H9 (cell line): ENCODE data around the gene CDADC1. TPM values are rescaled to one million over a fixed set of nuclear protein-coding genes. Genes with fewer than 3 reads are reported as not detected.
A peak's percentile ranks its signal among the peaks of the same experiment; 100 is the strongest.

Experiments
- DNase-seq: peaks from one replicate; pipeline ENCODE4 v3.0.0-alpha.2; 2017
- H2AFZ ChIP-seq: one replicate; pipeline ENCODE4 v1.6.1; 2013; ENCODE audit warnings: mild to moderate bottlenecking, low read length, control low read depth, moderate library complexity
- H2AK5ac ChIP-seq: 2 replicates; pipeline ENCODE4 v1.6.1; 2013; ENCODE audit warnings: low read length, control low read depth, mixed read lengths; ENCODE audit not compliant: insufficient read length
- H2BK120ac ChIP-seq: one replicate; pipeline ENCODE4 v1.6.1; 2013; ENCODE audit warnings: low read depth, mild to moderate bottlenecking, low read length, control low read depth, inconsistent platforms; ENCODE audit not compliant: poor library complexity, severe bottlenecking
- H2BK12ac ChIP-seq: 2 replicates; pipeline ENCODE4 v1.6.1; 2013; ENCODE audit warnings: low read length, control low read depth, mixed read lengths, low read depth; ENCODE audit not compliant: insufficient read length
- H2BK15ac ChIP-seq: 2 replicates; pipeline ENCODE4 v1.6.1; 2013; ENCODE audit warnings: low read depth, low read length, control low read depth
- H2BK20ac ChIP-seq: one replicate; pipeline ENCODE4 v1.6.1; 2013; ENCODE audit warnings: low read depth, mild to moderate bottlenecking, low read length, control low read depth, inconsistent platforms; ENCODE audit not compliant: poor library complexity, severe bottlenecking
- H2BK5ac ChIP-seq: 2 replicates; pipeline ENCODE4 v1.6.1; 2013; ENCODE audit warnings: low read length, control low read depth, mixed read lengths; ENCODE audit not compliant: insufficient read length
- H3K14ac ChIP-seq: 2 replicates; pipeline ENCODE4 v1.6.1; 2013; ENCODE audit warnings: low read length, control low read depth; ENCODE audit not compliant: insufficient read depth
- H3K18ac ChIP-seq: 2 replicates; pipeline ENCODE4 v1.6.1; 2013; ENCODE audit warnings: low read depth, mild to moderate bottlenecking, mixed read lengths, low read length, control low read depth; ENCODE audit not compliant: insufficient read length
- H3K23ac ChIP-seq: 2 replicates; pipeline ENCODE4 v1.6.1; 2013; ENCODE audit warnings: low read length, control low read depth, mixed read lengths, low read depth; ENCODE audit not compliant: insufficient read length
- H3K23me2 ChIP-seq: 2 replicates; pipeline ENCODE4 v1.6.1; 2013; ENCODE audit warnings: low read depth, mild to moderate bottlenecking, mixed read lengths, low read length, control low read depth; ENCODE audit not compliant: insufficient read length, poor library complexity, severe bottlenecking
- H3K27ac ChIP-seq: 2 replicates; pipeline ENCODE4 v1.5.1; 2013; ENCODE audit warnings: low read length, control low read depth, mixed read lengths, low read depth; ENCODE audit not compliant: insufficient read length
- H3K27me3 ChIP-seq: 2 replicates; pipeline ENCODE4 v1.6.1; 2013; ENCODE audit warnings: low read length, control low read depth, inconsistent platforms; ENCODE audit not compliant: insufficient read depth
- H3K4ac ChIP-seq: 2 replicates; pipeline ENCODE4 v1.6.1; 2013; ENCODE audit warnings: low read depth, mild to moderate bottlenecking, control low read depth, inconsistent platforms, low read length, moderate library complexity
- H3K4me1 ChIP-seq: 2 replicates; pipeline ENCODE4 v1.6.1; 2013; ENCODE audit warnings: low read length, control low read depth, inconsistent platforms; ENCODE audit not compliant: insufficient read depth
- H3K4me2 ChIP-seq: 2 replicates; pipeline ENCODE4 v1.6.1; 2013; ENCODE audit warnings: low read length, control low read depth, mixed read lengths; ENCODE audit not compliant: insufficient read length, insufficient read depth
- H3K56ac ChIP-seq: 2 replicates; pipeline ENCODE4 v1.6.1; 2013; ENCODE audit warnings: low read depth, mild to moderate bottlenecking, mixed read lengths, low read length, control low read depth; ENCODE audit not compliant: insufficient read length
- H3K79me1 ChIP-seq: 2 replicates; pipeline ENCODE4 v1.6.1; 2013; ENCODE audit warnings: low read depth, mild to moderate bottlenecking, moderate library complexity, low read length, control low read depth, inconsistent platforms; ENCODE audit not compliant: insufficient read depth, poor library complexity, severe bottlenecking
- H3K79me2 ChIP-seq: 2 replicates; pipeline ENCODE4 v1.6.1; 2013; ENCODE audit warnings: low read length, control low read depth, inconsistent platforms; ENCODE audit not compliant: insufficient read depth
- H3K9ac ChIP-seq: 2 replicates; pipeline ENCODE4 v1.6.1; 2013; ENCODE audit warnings: low read length, control low read depth, mixed read lengths; ENCODE audit not compliant: insufficient read length; ENCODE audit errors: extremely low read depth
- H3K9me3 ChIP-seq: one replicate; pipeline ENCODE4 v1.6.1; 2013; ENCODE audit warnings: low read depth, low read length, inconsistent platforms; ENCODE audit not compliant: control insufficient read depth
- H3T11ph ChIP-seq: one replicate; pipeline ENCODE4 v1.6.1; 2013; ENCODE audit warnings: mild to moderate bottlenecking, low read length, control low read depth, inconsistent platforms
- H4K20me1 ChIP-seq: one replicate; pipeline ENCODE4 v1.6.1; 2013; ENCODE audit not compliant: control insufficient read depth, insufficient read length, insufficient read depth
- H4K5ac ChIP-seq: 2 replicates; pipeline ENCODE4 v1.6.1; 2013; ENCODE audit warnings: low read depth, mild to moderate bottlenecking, mixed read lengths, low read length, control low read depth; ENCODE audit not compliant: insufficient read length
- H4K8ac ChIP-seq: replicated peaks from 2 replicates; pipeline ENCODE4 v1.6.1; 2013; ENCODE audit warnings: low read length, control low read depth, mixed read lengths, low read depth; ENCODE audit not compliant: insufficient read length
- H4K91ac ChIP-seq: 2 replicates; pipeline ENCODE4 v1.6.1; 2013; ENCODE audit warnings: low read depth, mild to moderate bottlenecking, moderate library complexity, mixed read lengths, low read length, control low read depth; ENCODE audit not compliant: insufficient read length
- H3K27ac Mint-ChIP-seq, 3 experiments: 2 replicates in 2 of 3; 3 replicates in 1 of 3; pipeline ENCODE4 v1.8.0; 2020 to 2021; ENCODE audit warnings: mixed read lengths in 3 of 3, mild to moderate bottlenecking in 1 of 3, moderate library complexity in 1 of 3
- H3K27me3 Mint-ChIP-seq: 2 replicates; pipeline ENCODE4 v1.8.0; 2021; ENCODE audit warnings: low read depth, mild to moderate bottlenecking, moderate library complexity, mixed read lengths
- H3K36me3 Mint-ChIP-seq, 3 experiments: 2 replicates in 2 of 3; 3 replicates in 1 of 3; pipeline ENCODE4 v1.8.0; 2020 to 2021; ENCODE audit warnings: low read depth in 3 of 3, mixed read lengths in 3 of 3; ENCODE audit not compliant: insufficient read depth in 1 of 3
- H3K4me1 Mint-ChIP-seq, 2 experiments: 2 replicates each; pipeline ENCODE4 v1.8.0; 2020; ENCODE audit warnings: mixed read lengths in 2 of 2
- H3K4me3 Mint-ChIP-seq, 2 experiments: 2 replicates in 1 of 2; 3 replicates in 1 of 2; pipeline ENCODE4 v1.8.0; 2020 to 2021; ENCODE audit warnings: mild to moderate bottlenecking in 2 of 2, mixed read lengths in 2 of 2, moderate library complexity in 1 of 2
- H3K9me3 Mint-ChIP-seq, 2 experiments: 2 replicates in 1 of 2; 3 replicates in 1 of 2; pipeline ENCODE4 v1.8.0; 2020; ENCODE audit warnings: mild to moderate bottlenecking in 2 of 2, mixed read lengths in 2 of 2, moderate library complexity in 1 of 2
- CTCF ChIP-seq: fragments of 200-600 bp; sonication (generic); conservative IDR thresholded peaks from 3 replicates; pipeline ENCODE4 v1.8.0; 2021; ENCODE audit warnings: antibody characterized with exemption, mild to moderate bottlenecking
- WGBS: extraction: QIAGEN DNeasy Blood & Tissue Kit; methylation state at CpG from one replicate; pipeline ENCODE4 v1.1.7; 2013; ENCODE audit warnings: missing lambda C conversion rate, low lambda C conversion rate, mixed read lengths; ENCODE audit not compliant: insufficient read length; ENCODE audit errors: extremely low coverage; 5-methylcytosine and 5-hydroxymethylcytosine counted together
- total RNA-seq: library from RNA; stranded (reverse); gene quantifications from 2 replicates; pipeline ENCODE4 v1.2.1, GENCODE V29; 2021

The CDADC1 gene
- total RNA-seq, 1 experiment from 2014 or later: 4.9 TPM

GRCh38 chr13:49300276-49300675, 52.6 kb downstream of the CDADC1 start:
- Histone ChIP-seq H3K4me1 (no peaks in the 10 kb centered on the region; the same call in 1 of the 2 replicates), H3K9ac (no peak overlapping the region), H4K8ac (no peak overlapping the region), H3K4me2 (no peak overlapping the region), H3K23me2 (no peaks in the 10 kb centered on the region), H4K20me1 (no peaks in the 10 kb centered on the region), H2BK12ac (no peak overlapping the region), H3K14ac (no peak overlapping the region), H3K23ac (no peak overlapping the region), H3T11ph (no peak overlapping the region), H2BK20ac (no peak overlapping the region), H3K79me2 (no peaks in the 10 kb centered on the region), H3K27ac (no peak overlapping the region), H3K18ac (no peak overlapping the region), H3K27me3 (no peaks in the 10 kb centered on the region; the same call in 1 of the 2 replicates), H2BK15ac (no peak overlapping the region), H3K56ac (no peak overlapping the region), H2BK5ac (no peak overlapping the region), H3K4ac (no peak overlapping the region), H4K91ac (no peak overlapping the region), H3K79me1 (no peaks in the 10 kb centered on the region), H2AFZ (no peak overlapping the region), H3K9me3 (no peaks in the 10 kb centered on the region), H4K5ac (no peak overlapping the region), H2AK5ac (no peak overlapping the region), H2BK120ac (no peak overlapping the region)
- TF ChIP-seq CTCF: no peak
- Mint-ChIP-seq H3K4me3 (no peak overlapping the region), H3K4me1 (peaks cover 12 to 26% of the 10 kb centered on the region in 2 experiments), H3K36me3 (no peaks in the 10 kb centered on the region), H3K9me3 (no peaks in the 10 kb centered on the region), H3K27me3 (no peaks in the 10 kb centered on the region), H3K27ac (peak overlapping the region in 1 of 3 experiments; percentile 79; a peak in 1 of 7 replicates)
- DNase-seq: no peak
- no CpG with 5 or more reads among the region's 5 CpGs for WGBS
